ENCODE results near the gene GRM4.
"Not testable (repeated sequence)": the region's sequence is repeated elsewhere in the genome, so short reads cannot be mapped to it uniquely, and the experiment has no call there.

The GRM4 gene

GRCh38 chr6:34146021-34146782, at the start of gene GRM4:
Gene GRM4, minus strand, starts transcription at chr6:34146087. Its CDS starts 12,591 bp downstream, at chr6:34133496.
- no peak for DNase-seq

GRCh38 chr6:34194772-34195171, 48.9 kb upstream of the GRM4 start:
- DNase-seq = no peak

GRCh38 chr6:34190504-34191122, 44.7 kb upstream of the GRM4 start:
- no peak for DNase-seq

GRCh38 chr6:34189806-34190503, 44.1 kb upstream of the GRM4 start:
- no peak for DNase-seq

GRCh38 chr6:34184726-34185125, 38.8 kb upstream of the GRM4 start:
- DNase-seq = not testable (repeated sequence)

- no peak for DNase-seq
Observed at GRCh38 chr6:34182751-34183531, 37.1 kb upstream of the GRM4 start.

- no peak for DNase-seq
Observed at GRCh38 chr6:34181908-34182307, 36.0 kb upstream of the GRM4 start.

GRCh38 chr6:34179106-34179720, 33.3 kb upstream of the GRM4 start:
- DNase-seq = no peak

GRCh38 chr6:34178357-34179105, 32.6 kb upstream of the GRM4 start:
- DNase-seq = no peak

- DNase-seq = no peak
Observed at GRCh38 chr6:34177181-34177591, 31.3 kb upstream of the GRM4 start.

GRCh38 chr6:34176261-34177031, 30.6 kb upstream of the GRM4 start:
- DNase-seq = no peak

GRCh38 chr6:34174846-34175399, 29.0 kb upstream of the GRM4 start:
- DNase-seq = no peak

GRCh38 chr6:34172961-34173775, 27.3 kb upstream of the GRM4 start:
- DNase-seq = no peak

GRCh38 chr6:34170346-34170745, 24.5 kb upstream of the GRM4 start:
- no peak for DNase-seq

GRCh38 chr6:34169897-34170296, 24.0 kb upstream of the GRM4 start:
- DNase-seq = no peak

GRCh38 chr6:34161857-34162515, 16.1 kb upstream of the GRM4 start:
- no peak for DNase-seq

GRCh38 chr6:34159844-34160243, 14.0 kb upstream of the GRM4 start:
- DNase-seq = no peak

- DNase-seq = no peak
Observed at GRCh38 chr6:34158876-34159275, 13.0 kb upstream of the GRM4 start.

- DNase-seq = no peak
Observed at GRCh38 chr6:34157851-34158250, 12.0 kb upstream of the GRM4 start.
